Right lobe of liver (tissue), 6 donors: Measurements from ENCODE around the gene SAMHD1. TPM values are rescaled to one million over a fixed set of nuclear protein-coding genes. Genes with fewer than 3 reads are reported as not detected.
A peak's percentile ranks its signal among the peaks of the same experiment; 100 is the strongest.
"Not testable (repeated sequence)": the region's sequence is repeated elsewhere in the genome, so short reads cannot be mapped to it uniquely, and the experiment has no call there.

Source experiments
- ATAC-seq, 4 donors: fragments of 200-7000 bp; cut with Tn5 transposase; one replicate each; pipeline ENCODE4 v1.9.1; 2020; ENCODE audit warnings: mild to moderate bottlenecking in 4 of 4, moderate library complexity in 4 of 4
- DNase-seq, 3 donors: peaks; one replicate each; pipeline ENCODE4 v3.0.0-alpha.2; 2020
- H3K27ac ChIP-seq, 3 donors: fragments of 200-600 bp; one replicate each; pipeline ENCODE4 v1.8.0; 2022
- H3K27me3 ChIP-seq, 2 donors: fragments of 200-600 bp; one replicate each; pipeline ENCODE4 v1.8.0; 2022
- H3K36me3 ChIP-seq, 4 donors: fragments of 200-600 bp; sonication (generic) in 1 of 4; one replicate each; pipeline versions ENCODE4 v1.5.1 to v1.8.0; 2017 to 2022; ENCODE audit warnings: control low read depth in 1 of 4
- H3K4me1 ChIP-seq, 4 donors: fragments of 200-600 bp; sonication (generic) in 1 of 4; one replicate each; pipeline versions ENCODE4 v1.5.1 to v1.8.0; 2017 to 2022; ENCODE audit warnings: control low read depth in 1 of 4
- H3K4me3 ChIP-seq, 3 donors: fragments of 200-600 bp; one replicate each; pipeline ENCODE4 v1.8.0; 2022
- H3K9me3 ChIP-seq, 4 donors: fragments of 200-600 bp; sonication (generic) in 1 of 4; one replicate each; pipeline versions ENCODE4 v1.5.1 to v1.8.0; 2017 to 2022; ENCODE audit warnings: control low read depth in 1 of 4
- CTCF ChIP-seq, 4 donors: fragments of 200-600 bp in 3 of 4; fragments of 450-650 bp in 1 of 4; IDR thresholded peaks; one replicate each; pipeline versions ENCODE4 v1.5.1 to v1.8.0; 2016 to 2022; ENCODE audit warnings: antibody characterized with exemption in 4 of 4, mild to moderate bottlenecking in 2 of 4
- POLR2A ChIP-seq: fragments of 450-650 bp; IDR thresholded peaks from one replicate; pipeline ENCODE4 v1.6.1; 2017; ENCODE audit warnings: antibody characterized with exemption, mild to moderate bottlenecking
- WGBS: methylation state at CpG from one replicate; pipeline ENCODE4 v1.1.6; 2018; ENCODE audit warnings: low coverage, low lambda C conversion rate; ENCODE audit not compliant: insufficient coverage; ENCODE audit errors: missing lambda C conversion rate; 5-methylcytosine and 5-hydroxymethylcytosine counted together
- intact Hi-C, 2 donors: fragments of 100-400 bp; cut with DNase I; formaldehyde crosslinking; loops; one replicate each; pipeline versions ENCODE4 v1.11.2 to v1.14.1; 2022
- total RNA-seq, 6 experiments: library from RNA; depleted of rRNA in 2 of 6; stranded (reverse); fragments of >200 nt in 2 of 6; fragmentation: NEBNext Ultra II Directional in 3 of 6; extraction: Animal tissue kit (Norgen Biotek cat#: 25700) in 3 of 6; gene quantifications; one replicate each; pipeline versions ENCODE4 v1.1.0 to v1.2.4, GENCODE V29; 2016 to 2023
- donor health status: DM: no; HTN: yes; CAD: no.
- donor health status: DM: no; HTN: no; CAD: no.
- donor health status: DM: no; HTN: no; CAD: no.
- donor health status: DM: no; HTN: yes; CAD: no.
- donor health status: DM: no; HTN: yes; CAD: no.

Gene SAMHD1
- total RNA-seq, 6 experiments from 2014 or later, result 22.6 to 40.5 (median 30.7) TPM

- ATAC-seq, result peak; percentile 10 to 55 (median 41)
Observed at GRCh38 chr20:36969051-36969450, 17.5 kb upstream of the SAMHD1 start.

GRCh38 chr20:36967636-36968035 is 16.1 kb upstream of the SAMHD1 start:
- TF ChIP-seq CTCF (IDR thresholded peaks at IDR 0.05), result no peak
- TF ChIP-seq POLR2A, result no peak
- intact Hi-C loops, result no loop called here
- 81% methylated on average over 4 of the region's 5 CpGs for WGBS
- Histone ChIP-seq H3K27ac (no peak overlapping the region), H3K27me3 (no peaks in the 10 kb centered on the region), H3K9me3 (no peaks in the 10 kb centered on the region), H3K4me1 (peaks cover 0 to 11% (median 0%) of the 10 kb centered on the region in 4 donors), H3K4me3 (no peak overlapping the region), H3K36me3 (no peaks in the 10 kb centered on the region)
- DNase-seq (no peak), ATAC-seq (no peak)

More at GRCh38 chr20:36969051-36969450, 17.5 kb upstream of the SAMHD1 start:
- Histone ChIP-seq H3K27me3 (no peaks in the 10 kb centered on the region), H3K9me3 (no peaks in the 10 kb centered on the region), H3K27ac (peak overlapping the region in 1 of 3 donors; percentile 2), H3K36me3 (no peaks in the 10 kb centered on the region), H3K4me3 (no peak overlapping the region), H3K4me1 (peaks cover 0 to 11% (median 0%) of the 10 kb centered on the region in 4 donors)
- DNase-seq, result no peak
- no peak for TF ChIP-seq CTCF (IDR thresholded peaks at IDR 0.05)
- TF ChIP-seq POLR2A, result no peak
- intact Hi-C loops, result no loop called here
- 94% methylated on average over 3 of the region's 4 CpGs for WGBS

GRCh38 chr20:36966965-36967364 is 15.5 kb upstream of the SAMHD1 start:
- peaks cover 0 to 11% (median 0%) of the 10 kb centered on the region in 4 donors for H3K4me1 ChIP-seq
- intact Hi-C loops, H3K36me3 ChIP-seq, H3K9me3 ChIP-seq, DNase-seq, H3K27ac ChIP-seq, H3K4me3 ChIP-seq, H3K27me3 ChIP-seq, ATAC-seq: not testable (repeated sequence)
- 100% methylated on average over 2 of the region's 3 CpGs for whole genome bisulfite sequencing

GRCh38 chr20:36962354-36962941 is 10.9 kb upstream of the SAMHD1 start:
- intact Hi-C loops, H3K27ac ChIP-seq, DNase-seq, ATAC-seq, H3K4me3 ChIP-seq, H3K36me3 ChIP-seq, H3K4me1 ChIP-seq, H3K9me3 ChIP-seq, H3K27me3 ChIP-seq: not testable (repeated sequence)
- 80% methylated on average over 8 of the region's 9 CpGs for WGBS

- H3K4me1 ChIP-seq, result peaks cover 0 to 34% (median 11%) of the 10 kb centered on the region in 4 donors
- ATAC-seq (no peak), DNase-seq (no peak)
- H3K36me3 ChIP-seq, result no peaks in the 10 kb centered on the region
- TF ChIP-seq CTCF (IDR thresholded peaks at IDR 0.05) (no peak), POLR2A (no peak)
- no peaks in the 10 kb centered on the region for H3K9me3 ChIP-seq
- 83% methylated on average over 3 of the region's 4 CpGs for WGBS
- intact Hi-C loops, result no loop called here
- H3K4me3 ChIP-seq, result no peak overlapping the region
- no peak overlapping the region for H3K27ac ChIP-seq
- no peaks in the 10 kb centered on the region for H3K27me3 ChIP-seq
Observed at GRCh38 chr20:36959242-36959641, 7.7 kb upstream of the SAMHD1 start.
